Epithelial cell of prostate (primary cell): Measurements from ENCODE around the gene TRAF2.
A peak's percentile ranks its signal among the peaks of the same experiment; 100 is the strongest.
"Not testable (repeated sequence)": the region's sequence is repeated elsewhere in the genome, so short reads cannot be mapped to it uniquely, and the experiment has no call there.

ENCODE experiments used
- DNase-seq: peaks from one replicate; pipeline ENCODE4 v3.0.0-alpha.2; 2011; ENCODE audit warnings: low read depth, low spot score
- H3K27ac ChIP-seq: fragments of 450-650 bp; 2 replicates; pipeline ENCODE4 v1.5.1; 2017; ENCODE audit warnings: mild to moderate bottlenecking

The TRAF2 gene

DNA sequence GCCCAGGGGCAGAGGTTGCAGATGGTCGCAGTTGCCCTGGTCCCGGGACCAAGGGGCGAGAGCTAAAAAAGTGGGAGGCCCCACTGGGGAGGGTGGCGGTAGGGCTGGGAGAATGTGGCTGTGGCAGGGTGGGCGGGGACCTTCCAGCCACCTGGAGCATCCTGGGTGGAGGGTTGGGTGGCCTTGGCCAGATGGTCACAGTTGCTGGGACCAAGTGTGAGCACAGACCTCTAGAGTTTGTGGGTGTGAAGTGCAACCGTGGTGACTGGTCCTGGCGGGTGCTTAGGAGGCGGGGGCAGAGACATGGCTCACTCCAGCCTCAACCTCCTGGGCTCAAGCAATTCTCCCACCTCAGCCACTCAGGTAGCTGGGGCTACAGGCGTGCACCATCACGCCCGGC is 5.7 kb upstream of the TRAF2 start:
- no peak overlapping the region for H3K27ac ChIP-seq
- DNase-seq: no peak

DNA sequence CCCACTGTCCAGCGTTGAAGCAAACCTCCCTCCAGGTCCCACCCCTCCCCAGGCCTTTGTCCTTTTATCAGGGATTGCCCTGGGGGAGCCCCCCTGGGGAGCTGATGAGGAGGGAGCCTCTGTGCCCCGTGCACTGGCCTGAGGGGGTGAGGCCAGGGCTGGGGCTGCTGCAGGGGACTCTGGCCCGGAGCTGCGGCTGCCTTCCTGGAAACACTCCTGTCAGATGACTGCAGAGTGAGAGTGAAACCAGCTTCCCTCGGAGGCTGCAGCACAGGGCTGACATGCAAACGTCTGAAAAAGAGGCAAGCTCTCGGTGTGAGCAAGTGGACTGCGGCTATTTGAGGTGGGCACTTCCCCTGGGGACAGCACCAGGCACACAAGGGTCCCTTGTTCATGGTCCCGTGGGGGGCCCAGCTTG is 4.6 kb upstream of the TRAF2 start:
- no peak overlapping the region for H3K27ac ChIP-seq
- no peak for DNase-seq

DNA sequence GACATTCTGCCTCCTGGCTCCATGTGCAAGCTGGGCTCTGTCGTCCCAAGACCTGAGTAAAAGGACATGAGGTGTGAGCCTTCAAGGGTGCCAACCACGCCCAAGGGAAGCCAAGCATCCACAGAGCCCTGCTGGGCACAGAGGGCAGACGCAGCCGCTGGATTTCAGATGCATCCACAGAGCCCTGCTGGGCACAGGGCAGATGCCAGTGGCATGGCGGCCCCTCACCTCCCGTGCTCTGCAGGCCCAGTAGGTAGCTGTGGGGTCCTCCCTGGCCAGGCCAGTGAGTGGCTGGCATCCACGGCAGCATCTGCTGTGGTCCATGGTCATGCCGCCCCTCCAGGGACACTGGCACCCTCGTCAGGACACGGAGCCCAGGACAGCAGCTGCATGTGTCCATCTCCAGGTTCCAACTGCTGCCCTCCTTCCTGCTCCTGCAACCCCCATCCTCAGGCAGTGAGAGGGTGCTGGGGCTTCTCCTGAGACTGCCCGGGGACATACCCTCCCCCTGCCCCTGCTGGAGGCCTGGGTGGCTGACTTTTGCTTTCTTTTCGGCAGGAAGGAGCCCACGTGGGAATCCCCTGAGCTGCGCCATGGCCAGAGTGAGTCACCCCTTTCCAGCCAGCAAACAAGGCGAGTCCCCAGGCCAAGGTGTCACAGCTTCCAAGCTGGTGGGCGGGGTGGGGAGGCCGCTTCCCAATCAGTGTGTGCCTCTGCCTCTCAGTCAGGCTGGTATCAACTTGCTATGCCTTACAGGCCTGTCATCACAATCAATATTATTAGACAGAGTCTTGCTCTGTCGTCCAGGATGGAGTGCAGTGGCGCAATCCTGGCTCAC is 4.0 kb upstream of the TRAF2 start:
- H3K27ac ChIP-seq: peak overlapping the region; percentile 20
- peak; percentile 79 for DNase-seq

DNA sequence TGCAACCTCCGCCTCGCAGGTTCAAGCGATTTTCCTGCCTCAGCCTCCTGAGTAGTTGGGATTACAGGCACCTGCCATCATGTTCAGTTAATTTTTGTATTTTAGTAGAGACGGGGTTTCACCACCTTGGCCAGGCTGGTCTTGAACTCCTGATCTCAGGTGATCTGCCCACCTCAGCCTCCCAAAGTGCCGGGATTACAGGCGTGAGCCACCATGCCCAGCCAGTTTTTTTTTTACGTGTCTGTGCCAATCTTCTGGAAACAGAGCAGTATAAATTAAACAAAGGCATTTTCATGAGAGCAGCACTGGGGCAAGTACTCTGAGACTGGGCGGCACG is 3.4 kb upstream of the TRAF2 start:
- H3K27ac ChIP-seq: peak overlapping the region; percentile 20
- DNase-seq: not testable (repeated sequence)

DNA sequence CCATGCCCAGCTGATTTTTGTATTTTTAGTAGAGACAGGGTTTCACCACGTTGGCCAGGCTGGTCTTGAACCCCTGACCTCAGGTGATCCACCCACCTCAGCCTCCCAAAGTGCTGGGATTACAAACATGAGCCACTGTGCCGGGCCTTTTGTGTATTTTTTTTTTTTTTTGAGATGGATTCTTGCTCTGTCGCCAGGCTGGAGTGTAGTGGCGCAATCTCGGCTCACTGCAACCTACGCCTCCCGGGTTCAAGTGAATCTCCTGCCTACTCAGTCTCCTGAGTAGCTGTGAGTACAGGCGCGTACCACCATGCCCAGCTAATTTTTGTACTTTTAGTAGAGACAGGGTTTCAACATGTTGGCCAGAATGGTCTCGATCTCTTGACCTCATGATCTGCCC is 2.6 kb upstream of the TRAF2 start:
- not testable (repeated sequence) for H3K27ac ChIP-seq, DNase-seq

DNA sequence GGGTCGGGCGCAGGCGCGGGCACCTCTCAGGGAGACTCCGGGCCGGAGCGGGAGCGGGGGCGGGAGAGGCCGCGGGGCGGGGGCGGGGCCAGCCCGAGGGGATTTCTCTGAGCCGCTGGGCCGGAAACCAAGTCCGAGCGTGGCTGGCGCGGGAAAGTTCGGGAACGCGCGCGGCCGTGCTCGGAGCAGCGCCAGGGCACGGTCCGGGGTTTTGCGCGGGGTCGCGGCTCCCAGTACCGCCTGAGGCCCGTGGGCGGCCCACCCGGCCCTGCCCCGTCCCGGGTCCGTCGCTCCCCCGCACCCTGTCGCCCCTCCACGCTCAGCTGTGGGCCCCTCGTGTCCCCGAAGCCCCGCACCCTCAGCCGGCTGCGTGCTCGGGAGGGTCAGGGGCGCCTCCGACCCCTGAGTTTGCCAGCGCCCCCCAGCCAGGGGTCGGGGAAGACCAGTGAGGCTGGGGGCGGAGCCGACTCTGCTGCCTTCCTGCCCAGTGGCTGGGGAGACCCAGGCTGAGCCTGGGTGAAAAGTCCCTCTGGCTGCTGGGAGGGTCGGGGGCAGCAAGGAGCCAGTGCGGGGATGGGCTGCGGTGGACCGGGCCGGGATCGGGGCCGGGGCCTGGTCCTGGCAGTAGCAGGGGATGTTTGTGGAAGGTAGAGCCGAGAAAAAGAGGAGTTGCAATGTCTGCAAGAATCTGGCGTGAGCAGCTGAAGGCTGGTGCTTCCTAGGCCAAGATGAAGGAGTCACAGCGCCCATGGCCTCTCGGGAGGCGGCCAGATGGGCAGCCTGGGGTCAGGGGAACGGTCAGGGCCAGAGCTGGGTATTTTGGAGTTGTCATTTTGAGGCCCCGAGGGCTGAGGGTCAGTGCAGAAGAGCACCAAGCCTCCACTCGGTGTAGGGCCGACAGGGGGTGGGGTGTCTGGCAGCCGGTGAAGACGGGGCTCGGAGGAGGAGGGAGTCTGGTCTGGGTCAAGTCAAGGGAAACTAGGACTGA is 588 bp downstream of the TRAF2 start:
- peak overlapping the region; percentile 46 for H3K27ac ChIP-seq
- DNase-seq: no peak

DNA sequence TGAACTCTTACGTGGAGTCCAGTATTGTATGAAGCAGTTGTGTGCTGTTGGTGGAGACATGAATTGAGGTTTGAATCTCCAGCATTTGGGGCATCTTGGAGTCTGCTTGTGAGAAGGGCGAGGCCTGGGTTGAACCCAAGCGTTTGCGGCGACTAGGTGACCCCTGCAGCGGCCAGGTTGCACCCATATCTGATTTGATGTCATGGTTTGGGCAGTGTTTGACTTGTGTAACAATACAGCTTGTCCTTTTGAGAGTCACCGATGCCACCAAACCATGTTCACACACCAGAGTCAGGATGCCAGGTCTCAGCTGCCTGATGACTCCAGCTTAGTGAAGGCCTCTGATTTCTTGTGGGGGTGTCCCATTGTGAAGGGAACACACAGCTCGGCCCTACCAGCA is 2.1 kb downstream of the TRAF2 start:
- no peak overlapping the region for H3K27ac ChIP-seq

GRCh38 chr9:136889858-136890257 is 3.5 kb downstream of the TRAF2 start:
- no peak for DNase-seq
- H3K27ac ChIP-seq: no peak overlapping the region

More for the DNA sequence above, 2.1 kb downstream of the TRAF2 start:
- DNase-seq: no peak

DNA sequence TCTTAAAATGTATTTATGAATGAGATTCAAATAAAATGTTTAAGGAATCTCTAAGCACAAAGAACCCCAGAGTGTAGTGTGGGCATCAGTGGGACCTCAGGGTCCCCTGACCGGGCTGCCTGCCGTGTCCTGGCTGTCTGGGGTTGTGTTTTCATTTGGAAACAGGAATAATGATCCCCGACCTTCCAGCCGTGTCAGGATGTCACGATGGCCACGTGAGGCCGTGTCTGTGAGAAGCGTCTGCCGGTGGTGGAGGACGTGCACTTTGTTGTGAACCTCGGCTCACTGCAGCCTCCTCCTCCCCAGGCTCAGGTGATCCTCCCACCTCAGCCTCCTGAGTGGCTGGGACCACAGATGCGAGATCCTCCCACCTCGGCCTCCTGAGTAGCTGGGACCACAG is 4.3 kb downstream of the TRAF2 start:
- H3K27ac ChIP-seq: no peak overlapping the region
- no peak for DNase-seq

GRCh38 chr9:136896027-136896426 is 9.7 kb downstream of the TRAF2 start:
- no peak for DNase-seq
- no peak overlapping the region for H3K27ac ChIP-seq

DNA sequence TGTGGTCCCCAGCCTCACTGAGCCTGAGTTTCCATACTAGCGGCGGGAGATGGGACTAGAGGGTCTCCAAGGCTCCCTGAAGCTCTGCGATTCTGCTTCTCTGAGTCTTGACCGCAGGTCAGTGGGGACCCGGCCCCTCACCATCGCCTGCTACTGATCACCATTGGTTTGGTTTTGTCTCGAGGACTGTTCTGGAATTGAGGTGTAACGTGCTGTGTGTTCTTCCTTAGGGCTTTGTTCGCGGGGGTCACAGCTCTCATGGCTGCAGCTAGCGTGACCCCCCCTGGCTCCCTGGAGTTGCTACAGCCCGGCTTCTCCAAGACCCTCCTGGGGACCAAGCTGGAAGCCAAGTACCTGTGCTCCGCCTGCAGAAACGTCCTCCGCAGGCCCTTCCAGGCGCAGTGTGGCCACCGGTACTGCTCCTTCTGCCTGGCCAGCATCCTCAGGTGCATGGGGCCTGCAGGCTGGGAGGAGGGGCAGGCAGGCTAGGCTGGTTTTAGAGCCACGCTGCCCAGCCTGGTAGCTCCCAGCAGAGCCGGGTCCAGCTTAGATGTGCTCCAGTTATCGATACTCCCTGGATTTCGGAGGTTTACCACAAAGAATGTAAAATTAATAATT is 12.3 kb downstream of the TRAF2 start:
- no peak for DNase-seq
- H3K27ac ChIP-seq: no peak overlapping the region

GRCh38 chr9:136899196-136899595 is 12.9 kb downstream of the TRAF2 start:
- no peak for DNase-seq
- peak overlapping the region; percentile 99 for H3K27ac ChIP-seq

- DNase-seq: no peak
- H3K27ac ChIP-seq: peak overlapping the region; percentile 99
Observed at GRCh38 chr9:136900556-136900955, 14.2 kb downstream of the TRAF2 start.

DNA sequence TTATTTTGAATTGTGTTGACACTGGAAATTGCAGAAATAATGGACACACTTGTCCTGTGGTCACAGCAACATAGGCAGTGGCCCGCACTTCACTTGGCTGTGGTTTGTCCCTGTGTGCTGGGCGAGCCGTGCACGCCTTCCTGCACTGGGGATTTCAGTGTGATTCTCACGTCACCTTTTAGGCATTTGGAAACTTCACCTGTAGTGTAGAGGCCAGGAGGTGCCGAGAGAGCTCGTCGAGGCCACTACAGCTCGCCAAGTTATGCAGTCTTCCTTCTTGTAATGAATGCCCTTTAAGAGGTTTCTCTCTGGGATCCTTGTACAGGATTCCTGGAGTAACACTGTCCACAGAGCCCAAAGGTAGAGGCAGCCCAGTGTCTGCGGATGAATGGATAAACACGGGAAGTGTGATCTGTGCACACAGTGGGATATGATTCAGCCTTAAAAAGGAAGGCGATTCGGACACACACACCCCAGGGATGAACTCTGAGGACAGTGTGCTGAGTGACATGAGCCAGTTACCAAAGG is 14.7 kb downstream of the TRAF2 start:
- no peak for DNase-seq
- peak overlapping the region; percentile 99 for H3K27ac ChIP-seq

DNA sequence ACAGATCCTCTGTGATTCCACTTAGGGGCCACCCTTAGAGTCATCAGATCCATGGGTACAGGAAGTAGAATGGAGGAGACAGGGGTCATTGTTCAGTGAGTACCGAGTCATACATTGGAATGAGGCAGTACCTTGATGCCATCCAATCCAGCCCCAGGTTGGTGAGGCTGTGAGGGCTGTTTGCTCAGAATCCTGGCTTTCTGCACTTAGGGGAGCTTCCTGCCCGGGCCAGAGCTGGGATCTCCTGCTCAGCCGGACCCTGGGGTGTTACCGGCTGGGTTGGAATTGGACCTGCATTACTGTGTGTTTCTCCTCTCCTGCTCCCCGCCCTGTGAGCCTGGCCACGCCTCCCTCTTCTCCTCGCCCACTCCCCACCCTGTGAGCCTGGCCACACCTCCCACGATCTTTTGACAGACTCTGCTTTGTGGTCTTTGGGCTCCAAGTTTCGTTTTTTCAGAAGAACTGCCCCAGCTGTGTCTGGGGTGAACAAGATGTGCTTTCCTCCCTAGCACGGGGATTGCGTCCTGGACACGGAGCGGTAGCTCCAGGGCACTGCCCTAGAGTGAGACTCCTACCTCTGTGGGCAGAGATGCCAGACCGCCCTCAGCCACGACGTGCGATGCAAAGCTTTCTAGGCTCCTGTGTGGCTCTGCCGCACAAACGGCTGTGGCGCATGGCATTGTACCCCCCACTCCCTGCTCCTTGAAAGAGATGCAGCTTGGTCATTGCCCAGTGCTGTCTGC is 15.4 kb downstream of the TRAF2 start:
- peak overlapping the region; percentile 99 for H3K27ac ChIP-seq
- peak; percentile 78 for DNase-seq

GRCh38 chr9:136902259-136902821 is 16.0 kb downstream of the TRAF2 start:
- DNase-seq: peak; percentile 69
- peak overlapping the region; percentile 99 for H3K27ac ChIP-seq

- no peak for DNase-seq
- peak overlapping the region; percentile 99 for H3K27ac ChIP-seq
Observed at GRCh38 chr9:136903041-136903554, 16.8 kb downstream of the TRAF2 start.

GRCh38 chr9:136906266-136906665 is 19.9 kb downstream of the TRAF2 start:
- no peak for DNase-seq
- H3K27ac ChIP-seq: no peak overlapping the region
